Frontal cortex (tissue), 4 donors: ENCODE results near the gene CCDC57. TPM values are rescaled to one million over a fixed set of nuclear protein-coding genes. Genes with fewer than 3 reads are reported as not detected.
"Not testable (repeated sequence)": the region's sequence is repeated elsewhere in the genome, so short reads cannot be mapped to it uniquely, and the experiment has no call there.

Experiments
- DNase-seq, 2 donors: peaks; one replicate each; pipeline ENCODE4 v3.0.0; 2012; ENCODE audit warnings: low spot score in 2 of 2
- FAIRE-seq: peaks from 2 replicates; lab custom pipeline; 2012; peaks lifted over from hg19 to GRCh38; lab: Jason Lieb, UNC
- total RNA-seq: library from RNA; depleted of rRNA; stranded (reverse); fragments of >200 nt; gene quantifications from one replicate; pipeline ENCODE4 v1.2.3, GENCODE V29; 2014
- donor health status: control.
- donor health status: control.
- donor health status: control.

Gene CCDC57
- total RNA-seq, 1 donor from 2014 or later = 17.1 TPM

DNA sequence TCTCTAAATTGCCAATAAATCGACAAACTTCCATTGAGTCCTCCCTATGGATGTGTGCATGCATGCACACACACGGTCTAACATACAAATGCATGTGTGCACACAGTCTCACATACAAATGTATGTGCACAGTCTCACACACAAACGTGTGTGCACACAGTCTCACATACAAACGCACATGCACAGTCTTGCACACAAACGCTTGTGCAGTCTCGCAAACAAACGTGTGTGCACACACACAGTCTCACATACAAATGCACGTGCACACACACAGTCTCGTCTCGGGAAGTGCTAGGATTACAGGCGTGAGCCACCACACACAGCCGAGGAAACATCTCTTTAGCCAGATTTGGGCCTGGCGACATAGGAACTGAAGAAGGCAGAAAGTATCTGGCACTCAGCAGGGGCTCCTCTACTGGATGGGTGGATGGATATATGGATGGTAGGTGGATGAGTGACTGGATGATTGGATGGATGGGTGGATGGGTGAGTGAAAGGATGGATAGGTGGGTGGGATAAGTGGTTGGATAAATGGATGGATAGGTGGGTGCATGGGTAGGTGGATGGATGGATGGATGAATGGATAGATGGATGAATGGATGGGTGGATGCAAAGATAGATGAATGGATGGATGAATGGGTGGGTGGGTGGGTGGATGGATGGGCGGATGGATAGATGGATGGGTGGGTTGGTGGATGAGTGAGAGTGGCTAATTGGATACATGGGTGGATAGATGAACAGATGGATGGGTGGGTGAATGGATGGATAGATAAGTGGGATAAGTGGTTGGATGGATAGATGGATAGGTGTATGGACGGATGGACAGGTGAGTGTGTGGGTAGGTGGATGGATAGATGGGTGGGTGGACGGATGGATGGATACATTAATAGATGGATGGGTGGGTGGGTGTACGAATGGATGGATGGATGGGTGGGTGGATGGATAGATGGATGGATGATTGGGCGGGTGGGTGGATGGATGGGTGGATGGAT, 65.7 kb downstream of the CCDC57 start:
- FAIRE-seq = no peak
- no peak for DNase-seq

DNA sequence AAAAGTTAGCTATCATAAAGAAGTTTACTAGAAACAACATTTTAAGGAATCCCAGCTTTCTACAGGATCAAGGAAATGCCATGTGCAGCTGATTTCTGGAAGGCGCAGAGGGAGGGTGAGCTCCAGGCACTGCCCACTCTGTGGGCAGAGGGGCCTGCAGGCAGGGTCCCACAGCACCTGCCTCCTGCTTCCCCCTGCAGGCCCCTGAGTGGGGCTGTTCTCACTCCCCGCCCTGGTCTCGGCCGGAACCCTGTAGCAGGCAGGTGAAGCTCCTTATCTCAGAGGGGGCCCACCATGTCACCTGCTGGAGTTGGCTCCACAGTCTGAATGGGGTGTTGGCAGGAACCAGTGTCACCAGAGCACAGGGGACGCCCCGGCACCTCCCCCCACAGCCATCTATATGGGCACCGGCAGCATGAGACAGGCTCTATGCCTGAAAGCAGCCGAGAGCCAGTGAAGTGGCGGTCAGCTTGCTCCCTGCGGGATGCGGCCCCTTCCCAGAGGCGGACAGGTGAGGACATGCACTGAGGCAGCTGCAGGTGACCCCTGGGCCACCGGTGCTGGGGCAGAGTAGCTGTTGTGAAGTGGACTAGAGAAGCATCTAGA, 67.0 kb downstream of the CCDC57 start:
- DNase-seq = no peak
- no peak for FAIRE-seq

DNA sequence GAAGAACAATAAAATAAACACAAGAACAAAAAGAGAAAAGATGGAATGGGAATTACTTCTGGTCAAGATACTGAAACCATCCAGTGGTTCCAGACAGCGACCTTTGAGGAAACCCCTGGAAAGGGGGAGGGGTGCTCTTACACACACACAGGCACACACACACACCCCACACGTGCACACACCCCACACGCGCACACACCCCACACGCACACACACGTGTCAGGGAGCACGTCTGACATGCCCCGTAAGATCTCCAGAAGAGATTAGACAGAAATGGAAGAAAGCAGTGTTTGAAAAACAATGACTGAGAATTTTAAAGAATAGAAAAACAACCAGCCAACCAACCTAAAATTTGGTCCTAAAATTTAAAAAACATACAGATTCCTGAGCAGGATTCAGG, 69.3 kb downstream of the CCDC57 start:
- no peak for FAIRE-seq
- no peak for DNase-seq

DNA sequence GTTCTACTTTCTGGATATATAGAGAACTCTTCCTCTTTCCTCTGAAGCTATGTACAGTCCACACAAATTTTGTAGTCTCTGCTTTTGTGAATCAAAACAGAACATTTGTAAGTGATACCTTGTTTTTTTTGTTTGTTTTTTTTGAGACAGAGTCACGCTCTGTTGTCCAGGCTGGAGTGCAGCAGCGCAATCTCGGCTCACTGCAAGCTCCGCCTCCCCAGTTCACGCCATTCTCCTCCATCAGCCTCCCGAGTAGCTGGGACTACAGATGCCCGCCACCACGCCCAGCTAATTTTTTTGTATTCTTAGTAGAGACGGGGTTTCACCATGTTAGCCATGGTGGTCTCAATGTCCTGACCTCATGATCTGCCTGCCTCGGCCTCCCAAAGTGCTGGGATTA, 72.7 kb downstream of the CCDC57 start:
- not testable (repeated sequence) for DNase-seq, FAIRE-seq

DNA sequence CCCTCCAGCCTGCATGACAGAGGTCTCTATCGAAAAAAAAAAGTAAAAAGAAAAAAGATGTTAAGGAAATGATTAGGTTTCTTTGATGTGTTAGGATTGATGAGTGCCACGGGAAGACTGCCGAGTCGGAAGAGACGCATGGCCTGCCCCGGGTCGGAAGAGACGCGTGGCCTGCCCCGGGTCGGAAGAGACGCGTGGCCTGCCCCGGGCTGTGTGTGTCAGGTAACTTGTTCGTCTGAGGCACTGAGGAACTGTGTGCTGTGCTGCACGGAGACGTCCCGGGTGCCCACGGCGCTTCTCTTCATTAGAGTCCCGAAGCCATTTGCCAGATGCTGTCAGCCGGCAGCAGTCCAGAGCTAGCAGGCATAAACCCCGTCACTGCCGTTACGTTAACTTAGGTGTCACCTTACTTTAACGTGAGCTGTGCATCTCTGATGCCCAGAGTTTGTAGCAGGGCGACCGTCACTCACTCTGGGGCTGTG, 74.1 kb downstream of the CCDC57 start:
- FAIRE-seq (no peak), DNase-seq (no peak)

DNA sequence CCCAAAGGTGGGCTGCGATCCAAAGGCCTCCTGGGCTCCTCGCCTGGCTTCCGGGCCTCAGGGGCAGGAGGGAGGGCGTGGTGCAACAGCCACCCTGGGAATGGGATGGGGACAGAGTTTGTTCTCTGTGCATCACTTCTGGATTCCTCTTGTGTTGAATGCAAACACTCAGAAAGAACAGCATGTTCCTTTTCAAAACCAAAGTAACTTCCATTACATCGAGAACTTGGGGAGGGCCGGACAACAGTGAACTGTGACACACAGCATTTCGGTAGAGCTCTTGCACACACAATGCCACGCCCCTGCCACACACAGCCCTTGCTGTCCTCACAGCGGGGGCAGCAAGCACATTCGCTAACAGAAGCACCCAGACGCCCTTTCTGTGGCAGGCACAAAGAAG, 78.5 kb downstream of the CCDC57 start:
- FAIRE-seq = no peak
- no peak for DNase-seq

DNA sequence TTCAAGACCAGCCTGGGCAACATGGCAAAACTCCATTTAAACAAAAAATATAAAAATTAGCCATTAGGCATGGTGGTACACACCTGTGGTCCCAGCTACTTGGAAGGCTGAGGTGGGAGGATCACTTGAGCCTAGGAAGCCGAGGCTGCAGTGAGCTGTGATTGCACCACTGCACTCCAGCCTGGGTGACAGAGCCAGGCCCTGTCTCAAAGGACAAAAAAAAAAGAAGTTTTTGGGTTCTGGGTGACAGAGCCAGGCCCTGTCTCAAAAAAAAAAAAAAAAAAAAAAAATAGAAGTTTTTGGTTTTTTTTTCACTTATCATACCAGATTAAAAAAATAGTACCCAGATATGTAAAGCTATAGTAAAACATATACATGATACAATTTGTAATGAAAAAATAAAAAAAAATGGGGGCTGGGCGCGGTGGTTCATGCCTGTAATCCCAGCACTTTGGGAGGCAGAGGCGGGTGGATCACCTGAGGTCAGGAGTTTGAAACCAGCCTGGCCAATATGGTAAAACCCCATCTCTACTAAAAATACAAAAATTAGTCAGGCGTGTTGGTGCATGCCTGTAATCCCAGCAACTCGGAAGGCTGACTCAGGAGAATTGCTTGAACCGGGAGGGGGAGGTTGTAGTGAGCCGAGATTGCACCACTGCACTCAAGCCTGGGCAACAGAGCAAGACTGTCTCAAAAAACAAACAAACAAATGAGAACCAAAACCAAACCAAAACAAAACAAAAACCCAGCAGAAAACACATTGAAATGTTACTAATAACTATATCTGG, 79.3 kb downstream of the CCDC57 start:
- not testable (repeated sequence) for DNase-seq, FAIRE-seq

DNA sequence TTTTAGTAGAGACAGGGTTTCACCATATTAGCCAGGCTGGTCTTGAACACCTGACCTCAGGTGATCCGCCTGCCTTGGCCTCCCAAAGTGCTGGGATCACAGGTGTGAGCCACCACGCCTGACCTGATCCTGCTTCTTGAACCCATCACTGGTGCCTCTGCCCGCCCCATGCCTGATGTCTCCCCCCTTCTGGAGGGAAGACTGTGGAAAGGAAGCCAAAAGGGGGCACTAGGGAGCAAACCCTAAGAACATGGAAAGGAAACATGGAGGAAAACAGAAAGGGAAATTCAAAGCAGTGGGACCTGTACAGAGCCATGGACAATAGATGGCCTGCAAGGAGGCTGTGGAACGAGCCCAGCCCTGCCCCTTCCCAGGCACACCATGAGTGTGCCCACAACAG, 83.5 kb downstream of the CCDC57 start:
- no peak for FAIRE-seq
- no peak for DNase-seq

DNA sequence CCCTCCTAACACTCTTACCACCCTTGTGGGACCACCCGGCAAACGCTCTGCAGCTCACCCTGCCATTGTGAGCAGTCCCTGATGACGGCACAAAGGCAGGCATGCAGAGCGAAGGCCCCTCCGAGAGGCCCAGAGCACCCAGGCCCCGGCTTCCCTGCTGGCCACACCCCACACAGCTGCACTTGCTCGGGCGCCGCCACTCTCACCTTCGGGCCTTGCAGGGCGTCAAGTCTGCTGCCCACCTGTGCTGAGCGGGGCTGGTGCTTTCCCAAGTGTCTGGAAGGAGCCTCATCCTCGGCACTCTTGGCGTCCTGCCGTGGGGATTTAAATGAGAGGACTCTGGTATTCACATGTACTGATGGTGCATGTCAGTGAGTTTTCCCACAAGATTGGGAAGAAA, 84.4 kb downstream of the CCDC57 start:
- FAIRE-seq = no peak
- no peak for DNase-seq

DNA sequence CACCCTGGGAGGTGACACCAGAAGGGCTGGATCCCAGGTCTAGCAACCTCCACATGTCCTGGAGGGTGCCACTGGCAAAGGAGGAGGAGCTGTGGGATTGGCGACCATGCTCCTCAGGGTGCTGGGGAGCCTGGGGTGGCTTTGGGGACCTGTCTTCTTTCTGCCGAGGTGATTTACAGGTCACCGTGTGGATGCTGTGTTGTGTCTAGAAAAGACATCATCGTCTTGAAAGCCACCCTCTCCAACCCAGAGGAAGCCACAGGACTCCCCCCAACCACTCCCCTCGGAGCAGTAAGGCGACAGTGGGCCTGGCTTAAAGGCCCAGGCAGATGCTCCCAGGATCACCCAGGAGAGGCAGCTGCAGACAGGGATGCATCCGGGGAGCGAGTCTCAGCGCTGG, 84.9 kb downstream of the CCDC57 start:
- DNase-seq (no peak), FAIRE-seq (no peak)

DNA sequence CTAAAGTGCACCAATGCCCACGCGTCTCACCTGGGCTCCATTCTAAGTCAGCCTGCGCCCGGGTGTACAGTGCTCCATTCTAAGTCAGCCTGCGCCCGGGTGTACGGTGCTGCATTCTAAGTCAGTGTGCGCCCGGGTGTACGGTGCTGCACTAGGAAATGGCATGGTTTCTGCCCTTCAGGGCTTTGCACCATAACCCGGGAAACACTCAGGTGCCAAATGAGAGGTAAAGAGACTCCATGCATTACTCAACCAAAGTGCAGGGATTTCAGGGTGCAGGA, 85.4 kb downstream of the CCDC57 start:
- FAIRE-seq (no peak), DNase-seq (no peak)

DNA sequence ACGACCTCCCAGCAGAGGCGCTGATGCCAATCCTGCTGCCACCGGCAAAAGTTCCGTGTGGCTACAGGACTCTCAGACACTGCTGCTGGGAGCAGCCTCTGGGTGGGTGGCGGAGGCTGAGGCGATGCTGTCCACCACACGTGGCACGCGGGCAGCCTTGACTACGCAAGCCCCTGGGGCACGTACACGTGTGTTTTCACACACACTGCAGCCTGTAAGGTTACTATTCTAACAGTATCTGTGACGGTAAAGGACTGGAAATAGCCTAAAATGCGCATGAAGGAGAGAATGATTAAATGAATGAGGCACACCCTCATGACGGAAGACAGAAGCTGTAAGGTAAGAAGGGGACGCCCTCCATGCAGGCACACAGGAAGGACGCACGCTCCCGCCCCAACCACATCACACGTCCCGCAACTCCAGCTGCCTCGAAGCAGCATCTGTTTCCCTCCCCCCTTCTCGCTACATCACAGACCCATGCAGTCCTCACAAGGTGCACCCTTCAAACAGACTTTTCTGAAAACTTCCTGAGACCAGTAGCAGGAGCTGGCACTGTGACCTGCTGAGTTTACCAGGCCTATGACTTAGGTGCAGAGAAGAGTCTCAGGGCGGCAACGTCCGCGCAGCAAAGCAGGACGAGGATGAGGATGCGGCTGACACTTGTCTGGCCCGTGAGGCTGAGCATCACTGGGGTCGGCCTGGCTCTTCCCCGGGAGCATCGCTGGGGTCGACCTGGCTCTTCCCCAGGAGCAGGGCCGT, 85.9 kb downstream of the CCDC57 start:
- DNase-seq (no peak), FAIRE-seq (no peak)

DNA sequence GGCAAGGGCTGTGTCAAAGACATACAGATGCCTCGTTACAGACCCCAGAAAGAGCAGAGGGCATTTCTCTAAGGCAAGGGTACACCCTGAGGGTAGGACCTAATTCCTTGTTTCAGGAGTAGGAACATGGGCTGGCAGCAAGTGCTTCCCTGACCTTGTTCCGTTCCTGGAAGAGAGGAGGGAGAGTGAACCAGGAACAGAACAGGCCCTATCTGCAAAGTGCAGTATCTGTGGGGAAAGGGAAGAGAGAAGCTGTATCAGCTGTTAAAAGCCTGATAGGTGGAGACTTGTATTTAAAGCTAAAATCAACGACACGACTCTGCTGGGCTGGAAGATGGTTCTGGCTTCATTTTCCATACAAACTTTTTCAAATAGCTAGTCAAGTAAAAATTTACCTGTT, 88.5 kb downstream of the CCDC57 start:
- no peak for FAIRE-seq

DNA sequence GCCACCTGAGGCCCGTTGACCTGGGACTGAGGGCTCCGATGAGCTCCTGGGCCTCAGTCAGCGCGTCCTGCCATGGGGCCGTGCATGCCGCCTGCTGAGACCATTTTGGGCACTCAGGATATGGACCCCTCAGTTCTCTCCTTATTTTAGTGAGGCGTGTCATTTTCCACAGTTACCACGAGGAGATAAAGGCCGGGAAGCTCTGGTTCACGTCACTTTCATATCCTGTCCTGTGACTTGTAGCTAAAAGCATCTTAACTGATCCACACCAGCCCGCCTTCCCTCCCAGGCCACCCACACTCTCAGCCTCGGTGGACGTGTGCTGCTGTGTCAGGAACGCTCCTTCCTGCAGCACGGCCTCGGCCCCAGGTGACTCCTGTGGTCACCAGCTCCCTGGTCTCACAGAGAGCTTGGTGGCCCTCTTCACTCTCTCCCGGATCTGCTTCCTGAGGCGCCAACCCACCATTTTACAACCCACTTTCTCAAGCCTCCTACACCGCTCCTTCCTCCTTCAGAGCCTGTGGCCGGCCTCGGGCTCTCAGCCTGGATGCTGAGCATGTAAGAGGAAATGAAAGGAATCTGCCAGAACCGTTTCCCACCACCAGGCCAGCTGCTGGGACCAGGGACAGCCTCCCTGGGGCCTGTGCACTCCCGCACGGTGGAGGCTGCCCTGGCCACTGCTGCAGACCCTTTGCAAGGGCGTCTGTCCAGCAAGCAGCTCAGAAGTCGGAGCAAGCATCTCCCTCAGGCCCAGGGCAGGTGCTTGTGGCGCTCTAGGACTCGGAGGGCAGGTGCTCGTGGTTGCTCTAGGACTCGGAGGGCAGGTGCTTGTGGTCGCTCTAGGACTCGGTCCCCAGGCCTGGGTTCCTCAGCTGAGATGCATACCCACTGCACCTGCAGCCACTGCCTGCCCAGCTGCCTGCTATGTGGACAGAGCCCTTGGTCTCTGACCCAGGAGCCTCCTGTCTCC, 90.7 kb downstream of the CCDC57 start:
- DNase-seq (no peak), FAIRE-seq (no peak)

More for the DNA sequence above, 88.5 kb downstream of the CCDC57 start:
- DNase-seq = no peak

DNA sequence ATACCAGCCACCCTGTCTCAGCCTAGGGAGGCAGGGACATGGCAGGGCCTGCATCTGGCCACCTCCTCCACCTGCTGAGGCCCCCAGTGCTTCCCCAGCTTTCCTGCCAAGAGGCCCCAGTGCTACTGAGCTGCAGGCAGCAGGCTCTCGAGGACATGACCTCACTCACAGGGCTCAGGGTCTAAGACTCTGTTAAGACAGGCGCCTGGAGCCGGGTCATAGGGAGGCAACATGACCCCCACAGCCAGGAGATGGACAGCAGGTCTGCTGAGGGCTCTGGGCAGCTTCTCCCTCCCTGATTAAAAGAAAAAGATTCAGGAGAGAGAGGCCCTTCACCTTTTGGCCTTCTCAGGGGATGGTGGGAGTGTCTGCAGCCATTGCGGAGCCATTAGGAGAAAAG, 91.4 kb downstream of the CCDC57 start:
- DNase-seq = no peak
- no peak for FAIRE-seq

DNA sequence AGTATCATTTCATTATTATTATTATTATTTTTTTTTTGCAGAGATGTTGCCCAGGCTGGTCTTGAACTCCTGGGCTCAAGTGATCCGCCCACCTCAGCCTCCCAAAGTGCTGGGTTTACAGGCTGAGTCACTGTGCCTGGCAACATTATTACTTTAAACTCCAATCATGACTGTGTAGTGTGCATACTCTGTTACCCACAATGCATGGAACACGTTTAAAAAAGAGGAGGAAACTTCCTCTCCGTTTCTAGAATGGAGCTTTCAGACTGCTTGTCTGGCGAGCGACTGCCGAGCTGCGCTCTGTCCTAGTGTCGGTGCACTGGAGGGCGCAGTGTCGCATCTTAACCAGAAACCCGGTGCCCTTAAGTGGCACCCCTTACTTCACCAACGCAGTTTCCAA, 92.5 kb downstream of the CCDC57 start:
- DNase-seq (no peak), FAIRE-seq (no peak)

DNA sequence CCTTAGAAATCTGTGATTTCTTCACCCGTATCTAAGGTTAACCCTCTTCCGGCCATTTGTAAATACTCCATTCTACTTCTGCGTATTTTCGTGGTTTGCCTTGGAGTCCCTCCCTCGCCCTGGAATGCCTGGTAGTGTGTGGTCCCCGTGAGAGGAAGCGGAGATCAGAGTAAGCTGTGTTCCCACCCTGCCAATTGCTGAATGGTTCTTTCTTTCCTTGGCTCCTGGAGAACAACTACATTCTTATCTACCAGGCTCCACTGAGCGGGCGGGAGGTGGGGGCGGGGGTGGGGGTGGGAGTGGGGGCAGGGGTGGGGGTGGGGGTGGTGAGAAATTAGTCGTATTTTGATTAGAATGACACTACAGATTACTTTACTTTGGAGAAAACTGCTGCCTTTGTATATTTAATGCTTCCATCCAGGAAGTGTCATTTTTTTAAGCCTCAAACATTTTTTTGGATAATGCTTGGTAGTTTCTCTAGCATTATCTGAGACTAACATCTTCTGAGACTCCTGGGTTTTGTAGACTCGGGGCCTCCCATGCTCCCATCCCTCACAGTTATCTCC, 93.7 kb downstream of the CCDC57 start:
- DNase-seq = no peak
- FAIRE-seq = no peak

DNA sequence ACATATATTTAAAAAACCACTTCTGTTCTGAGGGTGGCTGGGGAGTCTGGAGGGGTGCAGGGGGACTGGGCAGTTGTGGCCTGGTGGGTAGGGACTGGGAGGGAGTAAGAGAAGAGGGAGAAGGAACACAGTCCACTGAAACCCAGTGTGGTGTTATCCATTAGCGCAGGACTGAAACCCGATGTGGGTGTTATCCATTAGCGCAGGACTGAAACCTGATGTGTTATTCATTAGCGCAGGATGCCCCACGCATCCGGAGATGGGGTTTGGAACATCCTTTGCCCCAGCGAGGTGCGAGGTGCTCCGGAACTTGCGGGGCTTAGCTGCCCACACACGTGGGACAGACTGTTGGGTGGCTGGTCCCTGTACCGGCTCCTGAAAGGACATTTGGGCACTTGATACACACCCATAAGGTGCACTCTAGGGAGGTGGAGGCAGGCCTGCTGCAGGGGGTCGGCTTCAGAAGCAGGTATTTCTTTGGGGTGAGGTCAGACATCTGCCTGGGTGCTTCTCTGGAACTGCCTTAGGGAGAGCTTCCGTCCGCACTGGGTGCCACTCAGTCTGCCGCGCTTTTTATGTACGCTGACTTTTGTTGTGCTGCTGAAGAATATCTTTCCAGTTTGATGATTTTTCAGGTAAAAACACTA, 94.4 kb downstream of the CCDC57 start:
- no peak for FAIRE-seq
- no peak for DNase-seq
